SK-N-SH (cell line): ENCODE measurements around the gene ZNF555. TPM values are rescaled to one million over a fixed set of nuclear protein-coding genes. Genes with fewer than 3 reads are reported as not detected.

Experiments
- polyA plus RNA-seq, 3 experiments: library from polyadenylated mRNA; depleted of rRNA; stranded (reverse); fragments of >200 nt; gene quantifications; 2 replicates each; pipeline ENCODE4 v1.2.3, GENCODE V29; 2012

Gene ZNF555
- polyA plus RNA-seq, 1 of the 3 experiments (the other 2 are of a cell fraction) = 1.4 TPM

Other genes starting within 250 kb of the ZNF555 start
- 1.6 and 2.2 TPM in 2 replicates for gene GNG7, start 138.8 kb upstream of the ZNF555 start, polyA plus RNA-seq (2012; rRNA removed)
- 9.0 and 9.7 TPM in 2 replicates for gene DIRAS1, start 120.1 kb upstream of the ZNF555 start, polyA plus RNA-seq (2012; rRNA removed)
- 42.2 and 45.2 TPM in 2 replicates for gene SLC39A3, start 101.5 kb upstream of the ZNF555 start, polyA plus RNA-seq (2012; rRNA removed)
- 60.4 and 78.4 TPM in 2 replicates for gene SGTA, start 58.2 kb upstream of the ZNF555 start, polyA plus RNA-seq (2012; rRNA removed)
- gene THOP1, start 56.0 kb upstream of the ZNF555 start, polyA plus RNA-seq (2012; rRNA removed) = 124 and 138 TPM in 2 replicates
- 1.7 and 2.1 TPM in 2 replicates for gene ZNF554, start 21.6 kb upstream of the ZNF555 start, polyA plus RNA-seq (2012; rRNA removed)
- 0.46 and 0.67 TPM in 2 replicates for gene ZNF556, start 25.9 kb downstream of the ZNF555 start, polyA plus RNA-seq (2012; rRNA removed)
- gene ZNF57, start 59.5 kb downstream of the ZNF555 start, polyA plus RNA-seq (2012; rRNA removed) = 2.1 and 3.2 TPM in 2 replicates
- gene ZNF77, start 103.5 kb downstream of the ZNF555 start, polyA plus RNA-seq (2012; rRNA removed) = 4.4 and 6.6 TPM in 2 replicates
- gene TLE6, start 136.1 kb downstream of the ZNF555 start, polyA plus RNA-seq (2012; rRNA removed) = 2.6 and 3.3 TPM in 2 replicates
- 1.7 and 2.3 TPM in 2 replicates for gene TLE2, start 187.8 kb downstream of the ZNF555 start, polyA plus RNA-seq (2012; rRNA removed)
- 479 and 519 TPM in 2 replicates for gene TLE5, start 221.0 kb downstream of the ZNF555 start, polyA plus RNA-seq (2012; rRNA removed)